NCI-H1694 treated with DMSO at 0.1 percent for 48 hours (cell line): ENCODE data around the gene AMHR2.
"Not testable (repeated sequence)": the region's sequence is repeated elsewhere in the genome, so short reads cannot be mapped to it uniquely, and the experiment has no call there.

Source experiments
- DNase-seq: peaks from one replicate; lab custom pipeline; 2025; lab: John Stamatoyannopoulos, UW

Gene AMHR2

GRCh38 chr12:53423597-53423996 is at the start of gene AMHR2:
Gene AMHR2 (plus strand): TSS chr12:53423855. CDS start chr12:53423935, 80 bp downstream.
- DNase-seq = no peak

DNA sequence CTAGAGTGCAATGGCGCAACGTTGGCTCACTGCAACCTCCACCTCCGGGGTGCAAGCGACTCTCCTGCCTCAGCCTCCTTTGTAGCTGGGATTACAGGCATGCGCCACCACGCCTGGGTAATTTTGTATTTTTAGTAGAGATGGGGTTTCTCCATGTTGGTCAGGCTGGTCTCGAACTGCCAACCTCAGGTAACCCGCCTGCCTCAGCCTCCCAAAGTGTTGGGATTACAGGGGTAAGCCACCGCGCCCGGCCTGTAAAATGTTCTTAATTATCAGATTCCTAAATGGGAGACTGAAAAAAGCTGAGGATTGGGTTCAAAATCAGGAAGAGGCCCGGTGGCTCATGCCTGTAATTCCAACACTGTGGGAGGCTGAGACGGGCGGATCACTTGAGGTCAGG is 49.4 kb upstream of the AMHR2 start:
- DNase-seq = not testable (repeated sequence)

DNA sequence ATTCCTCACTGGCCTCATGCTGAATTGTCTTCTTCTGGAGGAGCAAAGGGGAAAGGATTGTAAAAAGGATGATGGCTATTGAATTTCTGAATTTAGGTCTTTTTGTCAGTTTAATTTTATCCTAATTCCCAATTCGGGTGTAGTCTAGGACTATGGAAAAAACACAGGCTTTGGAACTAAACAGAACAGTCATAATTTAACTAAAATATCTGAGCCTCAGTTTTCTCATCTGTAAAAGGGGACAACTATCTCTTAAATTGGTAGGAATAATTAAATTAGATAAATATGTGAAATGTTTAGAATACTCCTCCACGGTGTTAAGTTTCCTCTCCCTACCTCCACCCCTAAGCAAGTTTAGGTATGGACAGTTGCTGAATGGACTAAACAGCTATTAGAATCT is 46.9 kb upstream of the AMHR2 start:
- no peak for DNase-seq

GRCh38 chr12:53378222-53378621 is 45.4 kb upstream of the AMHR2 start:
- no peak for DNase-seq

DNA sequence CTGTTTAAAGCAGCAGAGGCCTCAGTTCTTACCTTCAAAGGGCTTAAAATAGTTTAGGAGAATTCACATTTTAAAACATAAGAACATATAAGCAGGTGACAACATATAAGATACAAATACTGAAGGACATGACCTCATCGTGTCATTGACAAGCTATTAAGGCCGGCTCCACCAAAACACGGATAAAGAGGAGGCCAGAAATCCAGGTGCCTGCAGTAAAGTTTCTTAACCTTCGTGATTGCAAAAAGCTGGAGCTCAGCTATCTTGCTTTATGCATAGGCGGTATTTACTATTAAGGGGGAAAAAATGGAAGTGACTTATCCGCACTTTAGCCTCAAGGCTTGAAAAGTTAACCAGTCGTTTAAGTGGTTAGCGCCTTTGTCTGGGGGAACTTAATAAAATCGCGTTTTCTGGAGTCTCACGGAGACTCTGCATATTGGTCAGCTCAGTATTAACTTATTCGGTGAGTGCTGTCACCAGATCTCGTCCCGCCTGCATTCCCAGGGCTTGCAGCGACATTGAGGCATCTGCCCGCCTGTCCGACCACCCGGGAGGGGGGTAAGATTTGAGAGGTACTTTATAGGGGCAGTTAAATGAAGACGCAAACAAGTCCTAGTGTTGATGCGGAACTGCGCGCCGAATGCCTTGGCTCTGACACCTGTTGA is 44.8 kb upstream of the AMHR2 start:
- no peak for DNase-seq

DNA sequence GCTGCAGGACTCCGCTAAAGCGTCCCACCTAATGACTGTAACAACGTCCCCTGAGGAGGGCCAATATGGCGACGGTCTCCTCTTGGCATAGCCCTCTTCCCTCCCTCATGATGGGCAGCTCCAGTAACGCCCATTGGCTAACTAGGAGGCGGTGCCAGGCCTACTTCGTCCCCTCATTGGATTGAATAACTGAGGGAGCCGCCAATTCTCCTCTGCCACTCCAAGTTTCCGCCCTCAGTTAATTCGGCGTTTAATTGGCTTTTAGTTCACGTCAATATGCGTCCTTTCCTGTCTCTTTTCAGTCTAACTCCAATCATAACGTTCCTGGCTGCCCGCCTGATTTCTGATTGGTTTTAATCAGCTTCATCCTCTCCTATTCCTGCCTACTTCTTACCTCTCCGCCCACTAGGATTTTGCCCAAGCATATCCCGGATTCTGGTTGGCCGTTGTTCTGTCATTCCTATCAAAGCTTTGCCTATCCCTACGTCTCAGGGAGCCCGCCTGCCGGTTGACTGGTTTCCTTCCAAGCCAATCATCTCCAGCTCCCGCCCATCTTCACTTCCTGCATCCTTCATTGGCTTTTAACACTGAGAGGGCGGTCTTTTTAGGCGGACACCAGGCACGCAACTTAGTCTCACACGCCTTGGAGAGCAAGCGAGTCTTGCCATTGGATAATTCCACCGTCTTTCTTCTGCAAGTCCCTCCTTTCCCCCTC is 44.1 kb upstream of the AMHR2 start:
- DNase-seq = peak; percentile 99

DNA sequence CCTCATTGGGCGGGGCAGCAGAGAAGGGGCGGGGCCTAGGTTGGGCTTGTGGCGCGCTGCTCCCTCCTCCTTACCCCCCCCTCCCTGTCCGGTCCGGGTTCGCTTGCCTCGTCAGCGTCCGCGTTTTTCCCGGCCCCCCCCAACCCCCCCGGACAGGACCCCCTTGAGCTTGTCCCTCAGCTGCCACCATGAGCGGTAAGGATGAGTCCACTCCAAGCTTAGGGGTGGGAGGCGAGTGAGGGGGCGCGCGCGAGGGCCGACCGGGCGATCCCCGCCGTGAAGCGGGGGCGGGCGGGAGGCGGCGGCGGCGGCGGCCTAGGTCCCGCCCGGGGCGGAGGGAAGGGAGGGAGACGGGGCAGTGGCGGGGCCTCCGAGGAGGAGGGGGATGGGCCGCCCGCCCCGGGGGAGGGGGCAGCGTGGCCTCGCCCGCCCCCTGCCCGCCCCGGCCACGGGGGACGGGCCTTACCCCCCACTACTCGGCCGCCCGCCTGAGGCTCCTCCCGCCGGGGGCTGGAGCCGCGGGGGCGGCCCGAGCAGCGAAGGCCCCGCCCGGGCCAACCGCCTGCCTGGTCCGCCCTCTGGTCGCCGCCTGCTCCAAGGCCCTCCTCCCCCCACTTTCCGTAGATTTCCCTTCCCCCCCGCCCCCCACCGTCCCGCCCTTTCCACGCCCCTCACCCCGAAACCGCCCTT is 43.4 kb upstream of the AMHR2 start, which contains the start of gene SP1:
TSS of gene SP1 (plus strand) at position 73 of the 690 bp plus-strand sequence. CDS start at position 189, 116 bp downstream.
- DNase-seq = peak; percentile 61

- no peak for DNase-seq
These were observed 42.6 kb upstream of the AMHR2 start for GRCh38 chr12:53380794-53381730.

DNA sequence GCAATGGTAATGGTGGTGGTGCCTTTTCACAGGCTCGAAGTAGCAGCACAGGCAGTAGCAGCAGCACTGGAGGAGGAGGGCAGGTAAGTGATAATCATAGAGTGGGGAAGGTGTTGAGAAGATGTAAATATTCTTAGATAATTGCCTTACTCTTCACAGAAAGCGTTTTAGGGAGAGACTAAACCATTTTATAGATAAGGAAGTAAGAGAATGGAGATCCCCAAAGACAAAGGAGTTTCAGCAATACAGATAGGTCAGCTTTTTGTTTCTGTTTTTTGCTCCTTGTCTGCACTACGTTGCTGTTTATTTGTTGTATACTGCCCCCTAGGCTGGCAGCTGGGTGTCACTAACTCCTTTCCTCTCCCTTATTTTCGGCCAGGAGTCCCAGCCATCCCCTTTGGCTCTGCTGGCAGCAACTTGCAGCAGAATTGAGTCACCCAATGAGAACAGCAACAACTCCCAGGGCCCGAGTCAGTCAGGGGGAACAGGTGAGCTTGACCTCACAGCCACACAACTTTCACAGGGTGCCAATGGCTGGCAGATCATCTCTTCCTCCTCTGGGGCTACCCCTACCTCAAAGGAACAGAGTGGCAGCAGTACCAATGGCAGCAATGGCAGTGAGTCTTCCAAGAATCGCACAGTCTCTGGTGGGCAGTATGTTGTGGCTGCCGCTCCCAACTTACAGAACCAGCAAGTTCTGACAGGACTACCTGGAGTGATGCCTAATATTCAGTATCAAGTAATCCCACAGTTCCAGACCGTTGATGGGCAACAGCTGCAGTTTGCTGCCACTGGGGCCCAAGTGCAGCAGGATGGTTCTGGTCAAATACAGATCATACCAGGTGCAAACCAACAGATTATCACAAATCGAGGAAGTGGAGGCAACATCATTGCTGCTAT is 41.7 kb upstream of the AMHR2 start:
- DNase-seq = peak; percentile 15

DNA sequence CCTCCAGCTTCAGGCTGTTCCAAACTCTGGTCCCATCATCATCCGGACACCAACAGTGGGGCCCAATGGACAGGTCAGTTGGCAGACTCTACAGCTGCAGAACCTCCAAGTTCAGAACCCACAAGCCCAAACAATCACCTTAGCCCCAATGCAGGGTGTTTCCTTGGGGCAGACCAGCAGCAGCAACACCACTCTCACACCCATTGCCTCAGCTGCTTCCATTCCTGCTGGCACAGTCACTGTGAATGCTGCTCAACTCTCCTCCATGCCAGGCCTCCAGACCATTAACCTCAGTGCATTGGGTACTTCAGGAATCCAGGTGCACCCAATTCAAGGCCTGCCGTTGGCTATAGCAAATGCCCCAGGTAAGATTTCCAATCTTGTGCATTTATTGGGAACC is 40.4 kb upstream of the AMHR2 start:
- no peak for DNase-seq

GRCh38 chr12:53386381-53386780 is 37.3 kb upstream of the AMHR2 start:
- DNase-seq = not testable (repeated sequence)

DNA sequence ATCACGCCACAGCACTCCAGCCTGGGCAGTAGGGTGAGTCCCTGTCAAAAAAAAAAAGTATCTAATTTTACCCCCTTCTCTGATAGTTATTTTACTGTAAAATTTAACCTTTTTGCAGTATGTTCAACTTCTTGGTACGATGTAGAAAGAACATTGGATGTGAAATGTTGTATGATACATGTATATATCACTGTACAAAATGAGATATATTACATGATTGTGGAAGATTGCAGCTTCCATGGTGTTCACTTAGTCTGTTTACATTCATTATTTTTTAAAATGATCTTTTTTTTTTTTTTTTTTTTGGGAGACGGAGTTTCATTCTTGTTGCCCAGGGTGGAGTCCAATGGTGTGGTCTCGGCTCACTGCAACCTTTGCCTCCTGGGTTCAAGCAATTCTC is 34.7 kb upstream of the AMHR2 start:
- no peak for DNase-seq

- no peak for DNase-seq
These were observed 34.0 kb upstream of the AMHR2 start for GRCh38 chr12:53389702-53390101.

DNA sequence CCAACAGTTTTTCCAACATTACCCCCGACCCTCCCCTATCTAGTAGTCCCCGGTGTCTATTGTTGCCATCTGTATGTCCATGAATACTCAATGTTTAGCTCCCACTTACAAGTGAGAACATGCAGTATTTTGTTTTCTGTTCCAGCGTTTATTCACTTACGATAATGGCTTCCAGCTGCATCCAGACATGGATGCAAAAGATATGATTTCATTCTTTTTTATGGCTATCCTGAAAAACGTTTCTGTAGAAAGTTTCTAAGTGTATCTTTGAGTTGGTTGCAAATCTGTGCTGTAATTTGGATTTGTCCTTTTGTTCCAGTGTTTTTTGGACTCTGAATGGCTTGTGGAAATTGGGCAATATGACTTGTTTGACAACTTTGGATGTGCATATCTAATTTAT is 31.9 kb upstream of the AMHR2 start:
- no peak for DNase-seq

- no peak for DNase-seq
These were observed 23.8 kb upstream of the AMHR2 start for GRCh38 chr12:53399896-53400295.

- not testable (repeated sequence) for DNase-seq
These were observed 21.3 kb upstream of the AMHR2 start for GRCh38 chr12:53402351-53402750.

DNA sequence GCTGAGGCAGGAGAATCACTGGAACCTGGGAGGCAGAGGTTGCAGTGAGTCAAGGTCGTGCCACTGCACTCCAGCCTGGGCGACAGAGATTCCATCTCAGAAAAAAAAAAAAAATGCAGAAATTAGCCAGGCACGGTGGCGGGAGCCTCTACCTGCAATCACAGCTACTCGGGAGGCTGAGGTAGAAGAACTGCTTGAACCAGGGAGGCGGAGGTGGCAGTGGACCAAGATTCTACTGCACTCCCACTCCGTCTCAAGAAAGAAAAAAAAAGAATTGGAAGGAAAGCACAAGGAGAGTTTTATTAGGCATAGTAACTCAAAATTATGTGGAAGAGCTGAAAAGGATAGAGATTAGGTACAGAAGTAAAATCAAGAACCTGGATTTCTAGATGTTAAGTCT is 20.8 kb upstream of the AMHR2 start:
- no peak for DNase-seq

GRCh38 chr12:53410951-53411350 is 12.7 kb upstream of the AMHR2 start:
- DNase-seq = no peak

GRCh38 chr12:53413485-53414204 is 10.0 kb upstream of the AMHR2 start:
- no peak for DNase-seq

DNA sequence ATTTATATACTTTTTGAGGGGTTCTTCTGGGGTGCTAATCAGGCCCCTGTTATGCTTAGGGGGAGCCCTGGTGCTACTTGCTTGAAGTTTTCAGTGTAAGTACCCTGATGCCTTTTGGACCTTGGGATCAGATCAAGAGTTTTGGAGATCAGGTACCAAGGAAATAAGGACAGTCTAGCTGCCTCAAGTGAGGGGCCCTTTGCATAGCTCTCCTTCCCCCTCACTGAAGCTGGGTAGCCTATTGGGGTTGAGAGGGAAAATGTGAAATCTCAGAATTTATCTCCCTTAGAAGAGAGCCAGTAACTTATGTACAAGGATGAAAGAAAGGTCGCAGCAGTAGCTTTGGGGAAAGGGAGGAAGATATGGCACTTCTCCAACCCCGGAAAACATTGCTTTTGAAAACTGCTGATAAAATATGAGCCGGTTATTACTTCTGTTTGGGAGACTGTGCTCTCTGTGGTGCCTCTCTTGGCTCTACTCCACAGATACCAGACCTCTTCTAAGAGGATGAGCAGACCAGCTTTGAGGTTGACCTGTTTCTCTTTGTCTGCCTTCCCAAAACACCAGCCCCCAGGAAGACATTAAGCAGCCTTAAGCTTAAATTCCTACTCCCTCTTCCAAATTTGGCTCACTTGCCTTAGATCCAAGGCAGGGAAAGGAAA is 8.8 kb upstream of the AMHR2 start:
- no peak for DNase-seq
